ENCODE data around the gene AIDA. TPM values are rescaled to one million over a fixed set of nuclear protein-coding genes. Genes with fewer than 3 reads are reported as not detected.

The AIDA gene
- polyA plus RNA-seq, 1 of the 3 experiments (the other 2 are of a cell fraction) = 20.8 TPM

DNA sequence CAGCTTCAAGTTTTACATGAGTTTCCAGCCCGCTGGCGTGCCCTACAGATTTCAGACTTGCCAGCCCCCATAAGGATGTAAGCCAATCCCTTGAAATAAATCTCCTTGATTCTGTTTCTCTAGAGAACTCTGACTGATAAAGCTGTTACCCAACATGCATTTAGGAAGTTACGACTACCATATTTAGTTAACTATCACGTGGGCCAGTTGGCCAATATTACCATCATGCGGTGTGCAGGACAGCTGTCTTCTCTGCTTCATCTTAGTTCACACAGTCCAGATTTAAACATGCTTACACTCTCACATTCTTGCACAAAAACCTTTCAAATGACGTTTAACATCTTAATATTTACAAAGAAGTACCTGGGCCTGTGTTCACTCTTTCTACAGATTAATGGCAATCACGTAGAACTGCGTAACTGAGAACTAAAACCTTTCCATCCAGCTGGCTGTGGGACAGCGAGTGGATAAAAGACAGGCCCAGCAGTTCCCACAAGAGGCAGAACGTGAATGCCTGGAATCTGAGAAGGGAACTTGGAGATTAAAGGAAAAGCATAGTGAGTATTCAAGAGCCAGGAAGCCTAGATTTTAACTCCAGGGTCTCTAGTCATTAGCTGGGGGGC is 45.5 kb upstream of the AIDA start:
- no peak for DNase-seq
- Histone ChIP-seq H3K4me3 (ENCODE audit: low read depth in 2 of 2, low read length in 1 of 2) (no peak overlapping the region), H2AFZ (ENCODE audit: low read depth) (no peak overlapping the region), H3K9me2 (no peaks in the 10 kb centered on the region), H3F3A (replicated peaks; ENCODE audit: insufficient read depth) (peaks cover 7% of the 10 kb centered on the region), H3K27me3 (ENCODE audit: insufficient read depth) (no peaks in the 10 kb centered on the region), H3K9ac (no peak overlapping the region), H3K27ac (ENCODE audit: low read depth in 2 of 2, low read length in 1 of 2) (no peak overlapping the region), H3K79me2 (ENCODE audit: insufficient read depth) (no peaks in the 10 kb centered on the region), H3K4me1 (ENCODE audit: control insufficient read depth in 1 of 2, insufficient read depth in 2 of 2, low read depth in 1 of 2, low read length in 1 of 2) (no peaks in the 10 kb centered on the region), H3K9me3 (no peaks in the 10 kb centered on the region), H3K36me3 (replicated peaks in 1 of 2; ENCODE audit: control insufficient read depth in 1 of 2, insufficient read depth in 2 of 2, low read length in 1 of 2) (no peaks in the 10 kb centered on the region), H4K20me1 (ENCODE audit: insufficient read depth) (no peaks in the 10 kb centered on the region), H3K4me2 (no peak overlapping the region)
- ChIA-PET POLR2A (no interaction called here), CTCF (interaction anchor here (1.5 to 1.7 kb wide), 3 partner anchors 8 to 366 kb away, joined by 4 to 6 read pairs (median 5); no protein-coding TSS in a partner anchor)
- no peak for TF ChIP-seq FOXM1 (IDR thresholded peaks at IDR 0.05; ENCODE audit: low read depth)
- no peak for TF ChIP-seq EZH2phosphoT487 (IDR thresholded peaks at IDR 0.05; ENCODE audit: borderline replicate concordance, low read depth)
- TF ChIP-seq NFIC (IDR thresholded peaks at IDR 0.05; ENCODE audit: borderline replicate concordance) = no peak
- TF ChIP-seq TCF12 (IDR thresholded peaks at IDR 0.05) = no peak
- TF ChIP-seq SIN3A (IDR thresholded peaks at IDR 0.05; ENCODE audit: borderline replicate concordance, low read depth, low read length) = no peak
- TF ChIP-seq TAF1 (IDR thresholded peaks at IDR 0.05; ENCODE audit: borderline replicate concordance, low read depth, low read length) = no peak
- TF ChIP-seq EP300 (IDR thresholded peaks at IDR 0.05; ENCODE audit: borderline replicate concordance in 1 of 2, low read depth in 1 of 2, low read length in 1 of 2) = no peak
- TF ChIP-seq, protein P1, sequence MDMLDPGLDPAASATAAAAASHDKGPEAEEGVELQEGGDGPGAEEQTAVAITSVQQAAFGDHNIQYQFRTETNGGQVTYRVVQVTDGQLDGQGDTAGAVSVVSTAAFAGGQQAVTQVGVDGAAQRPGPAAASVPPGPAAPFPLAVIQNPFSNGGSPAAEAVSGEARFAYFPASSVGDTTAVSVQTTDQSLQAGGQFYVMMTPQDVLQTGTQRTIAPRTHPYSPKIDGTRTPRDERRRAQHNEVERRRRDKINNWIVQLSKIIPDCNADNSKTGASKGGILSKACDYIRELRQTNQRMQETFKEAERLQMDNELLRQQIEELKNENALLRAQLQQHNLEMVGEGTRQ (IDR thresholded peaks at IDR 0.05; ENCODE audit: borderline replicate concordance, low read depth, low read length) = no peak
- TF ChIP-seq, protein P2, sequence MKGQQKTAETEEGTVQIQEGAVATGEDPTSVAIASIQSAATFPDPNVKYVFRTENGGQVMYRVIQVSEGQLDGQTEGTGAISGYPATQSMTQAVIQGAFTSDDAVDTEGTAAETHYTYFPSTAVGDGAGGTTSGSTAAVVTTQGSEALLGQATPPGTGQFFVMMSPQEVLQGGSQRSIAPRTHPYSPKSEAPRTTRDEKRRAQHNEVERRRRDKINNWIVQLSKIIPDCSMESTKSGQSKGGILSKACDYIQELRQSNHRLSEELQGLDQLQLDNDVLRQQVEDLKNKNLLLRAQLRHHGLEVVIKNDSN (IDR thresholded peaks at IDR 0.05; ENCODE audit: borderline replicate concordance, low read depth) = no peak
- no peak for TF ChIP-seq RCOR1 (IDR thresholded peaks at IDR 0.05; ENCODE audit: low read length)
- TF ChIP-seq POLR2AphosphoS5 (IDR thresholded peaks at IDR 0.05; ENCODE audit: low read depth, low read length) = no peak
- no peak for TF ChIP-seq YY1 (IDR thresholded peaks at IDR 0.05; ENCODE audit: low read depth)
- TF ChIP-seq GABPA (IDR thresholded peaks at IDR 0.05; ENCODE audit: low read depth) = no peak
- TF ChIP-seq, protein P3, sequence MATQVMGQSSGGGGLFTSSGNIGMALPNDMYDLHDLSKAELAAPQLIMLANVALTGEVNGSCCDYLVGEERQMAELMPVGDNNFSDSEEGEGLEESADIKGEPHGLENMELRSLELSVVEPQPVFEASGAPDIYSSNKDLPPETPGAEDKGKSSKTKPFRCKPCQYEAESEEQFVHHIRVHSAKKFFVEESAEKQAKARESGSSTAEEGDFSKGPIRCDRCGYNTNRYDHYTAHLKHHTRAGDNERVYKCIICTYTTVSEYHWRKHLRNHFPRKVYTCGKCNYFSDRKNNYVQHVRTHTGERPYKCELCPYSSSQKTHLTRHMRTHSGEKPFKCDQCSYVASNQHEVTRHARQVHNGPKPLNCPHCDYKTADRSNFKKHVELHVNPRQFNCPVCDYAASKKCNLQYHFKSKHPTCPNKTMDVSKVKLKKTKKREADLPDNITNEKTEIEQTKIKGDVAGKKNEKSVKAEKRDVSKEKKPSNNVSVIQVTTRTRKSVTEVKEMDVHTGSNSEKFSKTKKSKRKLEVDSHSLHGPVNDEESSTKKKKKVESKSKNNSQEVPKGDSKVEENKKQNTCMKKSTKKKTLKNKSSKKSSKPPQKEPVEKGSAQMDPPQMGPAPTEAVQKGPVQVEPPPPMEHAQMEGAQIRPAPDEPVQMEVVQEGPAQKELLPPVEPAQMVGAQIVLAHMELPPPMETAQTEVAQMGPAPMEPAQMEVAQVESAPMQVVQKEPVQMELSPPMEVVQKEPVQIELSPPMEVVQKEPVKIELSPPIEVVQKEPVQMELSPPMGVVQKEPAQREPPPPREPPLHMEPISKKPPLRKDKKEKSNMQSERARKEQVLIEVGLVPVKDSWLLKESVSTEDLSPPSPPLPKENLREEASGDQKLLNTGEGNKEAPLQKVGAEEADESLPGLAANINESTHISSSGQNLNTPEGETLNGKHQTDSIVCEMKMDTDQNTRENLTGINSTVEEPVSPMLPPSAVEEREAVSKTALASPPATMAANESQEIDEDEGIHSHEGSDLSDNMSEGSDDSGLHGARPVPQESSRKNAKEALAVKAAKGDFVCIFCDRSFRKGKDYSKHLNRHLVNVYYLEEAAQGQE (IDR thresholded peaks at IDR 0.05; ENCODE audit: low read depth, low read length) = no peak
- TF ChIP-seq, protein P4, sequence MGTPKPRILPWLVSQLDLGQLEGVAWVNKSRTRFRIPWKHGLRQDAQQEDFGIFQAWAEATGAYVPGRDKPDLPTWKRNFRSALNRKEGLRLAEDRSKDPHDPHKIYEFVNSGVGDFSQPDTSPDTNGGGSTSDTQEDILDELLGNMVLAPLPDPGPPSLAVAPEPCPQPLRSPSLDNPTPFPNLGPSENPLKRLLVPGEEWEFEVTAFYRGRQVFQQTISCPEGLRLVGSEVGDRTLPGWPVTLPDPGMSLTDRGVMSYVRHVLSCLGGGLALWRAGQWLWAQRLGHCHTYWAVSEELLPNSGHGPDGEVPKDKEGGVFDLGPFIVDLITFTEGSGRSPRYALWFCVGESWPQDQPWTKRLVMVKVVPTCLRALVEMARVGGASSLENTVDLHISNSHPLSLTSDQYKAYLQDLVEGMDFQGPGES (IDR thresholded peaks at IDR 0.05; ENCODE audit: low read depth, low read length) = no peak
- TF ChIP-seq SMC3 (IDR thresholded peaks at IDR 0.05; ENCODE audit: low read depth, low read length) = no peak
- TF ChIP-seq, protein P5, sequence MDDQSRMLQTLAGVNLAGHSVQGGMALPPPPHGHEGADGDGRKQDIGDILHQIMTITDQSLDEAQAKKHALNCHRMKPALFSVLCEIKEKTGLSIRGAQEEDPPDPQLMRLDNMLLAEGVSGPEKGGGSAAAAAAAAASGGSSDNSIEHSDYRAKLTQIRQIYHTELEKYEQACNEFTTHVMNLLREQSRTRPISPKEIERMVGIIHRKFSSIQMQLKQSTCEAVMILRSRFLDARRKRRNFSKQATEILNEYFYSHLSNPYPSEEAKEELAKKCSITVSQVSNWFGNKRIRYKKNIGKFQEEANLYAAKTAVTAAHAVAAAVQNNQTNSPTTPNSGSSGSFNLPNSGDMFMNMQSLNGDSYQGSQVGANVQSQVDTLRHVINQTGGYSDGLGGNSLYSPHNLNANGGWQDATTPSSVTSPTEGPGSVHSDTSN (IDR thresholded peaks at IDR 0.05) = no peak
- no peak for TF ChIP-seq CHD2 (IDR thresholded peaks at IDR 0.05; ENCODE audit: low read length, partially characterized antibody)
- no peak for TF ChIP-seq MEF2A (IDR thresholded peaks at IDR 0.05; ENCODE audit: borderline replicate concordance, low read depth)
- 67% methylated on average over 10 of the region's 10 CpGs for WGBS (ENCODE audit: low lambda C conversion rate)
